Hematopoietic multipotent progenitor cell treated with erythropoietin and hydrocortisone succinate and interleukin-3 and kit ligand, for 6 days (in vitro differentiated cells): Measurements from ENCODE around the gene JMJD8.
A peak's percentile ranks its signal among the peaks of the same experiment; 100 is the strongest.

Experiments
- DNase-seq: peaks from one replicate; pipeline ENCODE4 v3.0.0-alpha.2; 2015

JMJD8 gene

DNA sequence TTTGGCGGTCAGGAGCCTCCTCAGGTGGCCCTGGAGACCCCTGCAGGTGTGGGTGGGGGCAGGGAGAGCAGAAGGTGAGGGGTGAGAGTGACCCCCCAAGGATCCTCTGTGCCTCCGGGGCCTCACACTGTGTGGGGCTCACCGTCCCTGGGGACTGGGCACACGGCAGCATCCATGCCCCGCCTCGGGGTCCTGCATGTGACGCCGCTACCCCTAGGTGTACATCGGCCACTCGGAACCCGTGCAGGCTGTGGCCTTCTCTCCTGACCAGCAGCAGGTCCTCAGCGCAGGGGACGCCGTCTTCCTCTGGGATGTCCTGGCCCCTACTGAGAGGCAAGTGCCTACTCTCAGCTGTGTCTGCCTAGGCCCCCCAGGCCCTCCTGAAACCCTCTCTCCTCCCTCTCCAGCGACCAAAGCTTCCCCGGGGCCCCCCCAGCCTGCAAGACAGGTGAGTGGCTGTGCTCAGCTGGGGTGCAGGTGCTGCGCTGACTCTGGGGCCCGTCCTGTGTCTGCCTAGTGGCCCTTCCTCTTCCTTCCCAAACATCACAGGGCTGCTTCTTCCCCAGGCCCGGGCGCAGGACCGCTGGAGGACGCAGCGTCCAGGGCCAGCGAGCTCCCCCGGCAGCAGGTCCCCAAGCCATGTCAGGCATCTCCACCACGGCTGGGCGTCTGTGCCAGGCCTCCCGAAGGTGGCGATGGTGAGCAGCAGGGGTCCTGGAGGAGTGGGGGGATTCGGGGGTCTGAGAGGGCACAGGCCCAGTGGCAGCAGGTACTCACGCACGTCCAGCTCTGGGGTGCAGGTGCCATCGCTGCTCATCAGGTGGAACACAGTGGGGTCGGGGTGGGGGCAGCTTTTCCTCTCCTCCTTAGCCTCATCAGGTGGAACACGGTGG is 25.2 kb downstream of the JMJD8 start:
- no peak for DNase-seq

GRCh38 chr16:657487-657886 is 26.6 kb downstream of the JMJD8 start:
- no peak for DNase-seq

- DNase-seq, result no peak
Observed at GRCh38 chr16:654034-654433, 30.1 kb downstream of the JMJD8 start.

DNA sequence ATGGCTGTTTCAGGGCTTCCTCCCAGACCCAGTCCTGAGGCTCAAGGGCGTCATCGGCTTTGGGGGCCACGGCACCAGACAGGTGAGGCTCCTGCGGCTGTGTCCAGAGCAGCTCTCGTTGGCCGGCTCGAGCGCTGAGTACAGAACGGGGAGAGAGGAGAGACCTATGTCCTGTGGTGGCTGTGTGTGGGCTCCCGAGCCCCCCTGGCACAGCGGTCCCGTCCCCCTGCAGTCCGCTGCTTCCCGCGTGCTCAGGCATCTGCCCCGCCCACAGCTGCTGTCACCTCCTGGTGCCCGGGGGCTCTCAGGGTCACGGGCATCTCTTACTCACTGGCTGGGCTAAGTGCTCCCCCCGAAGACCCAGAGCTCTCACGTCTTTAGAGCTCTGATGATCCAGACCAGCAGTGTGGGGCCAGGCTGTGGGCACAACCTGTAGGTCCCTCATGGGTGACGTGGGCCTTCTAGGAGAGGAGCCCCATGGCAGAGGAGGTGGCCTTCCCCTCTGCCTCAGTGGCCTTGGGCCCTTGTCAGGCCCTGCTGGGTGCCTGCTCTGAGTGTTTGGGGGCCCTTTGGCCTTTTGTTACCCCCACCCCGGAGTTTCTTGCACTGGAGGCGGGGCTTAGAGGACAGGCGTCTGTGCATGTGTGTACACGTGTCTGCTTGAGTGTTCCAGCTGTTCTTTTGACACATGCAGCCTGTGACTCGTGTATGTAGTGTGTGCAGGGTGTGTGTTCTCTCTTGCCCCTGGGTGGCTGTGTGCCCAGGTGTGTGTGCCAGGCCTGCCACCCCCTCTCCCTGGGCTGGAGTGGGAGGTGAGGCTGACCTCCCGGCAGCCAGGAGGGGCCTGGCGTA is 31.5 kb downstream of the JMJD8 start:
- no peak for DNase-seq

GRCh38 chr16:651844-652243 is 32.3 kb downstream of the JMJD8 start:
- no peak for DNase-seq

- DNase-seq, result peak; percentile 60
Observed at GRCh38 chr16:649631-650030, 34.5 kb downstream of the JMJD8 start.

- peak; percentile 96 for DNase-seq
Observed at GRCh38 chr16:648781-649589, 35.1 kb downstream of the JMJD8 start, which contains the start of gene WDR90. WDR90 (plus strand) TSS chr16:649365; CDS start chr16:649417, 52 bp downstream.

DNA sequence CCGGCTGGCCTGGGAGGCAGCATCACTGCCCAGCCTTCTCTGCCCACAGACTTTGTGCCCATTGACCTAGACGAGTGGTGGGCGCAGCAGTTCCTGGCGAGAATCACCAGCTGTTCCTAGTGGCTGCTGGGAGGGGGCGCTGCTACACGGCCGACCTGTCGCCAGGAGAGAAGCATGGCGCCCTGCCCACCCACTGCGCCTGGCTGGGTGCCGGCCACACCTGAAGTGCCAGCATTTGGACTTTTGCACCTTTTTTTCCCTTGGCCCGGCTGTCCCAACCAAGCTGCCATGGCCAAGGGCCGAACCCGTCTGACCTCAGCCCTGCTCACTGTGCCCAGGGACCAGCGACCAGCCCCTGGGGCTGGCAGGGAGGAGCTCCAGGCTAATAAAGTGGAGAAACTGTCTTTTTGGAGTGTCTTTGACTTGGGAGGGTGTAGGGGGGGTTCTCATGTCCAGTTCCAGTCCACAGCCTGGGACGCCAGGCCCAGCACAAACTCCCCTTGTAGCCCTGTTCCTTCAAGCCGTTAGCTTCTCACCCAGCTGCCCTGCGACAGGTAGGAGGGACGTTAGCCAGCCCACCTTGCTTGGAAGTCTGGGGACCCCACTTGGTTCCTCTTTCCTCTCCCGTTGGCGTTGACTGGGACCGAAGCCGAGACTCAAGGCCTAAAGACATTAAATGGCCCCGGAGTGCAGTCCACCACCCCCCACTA is 35.9 kb downstream of the JMJD8 start:
- peak; percentile 78 for DNase-seq

DNA sequence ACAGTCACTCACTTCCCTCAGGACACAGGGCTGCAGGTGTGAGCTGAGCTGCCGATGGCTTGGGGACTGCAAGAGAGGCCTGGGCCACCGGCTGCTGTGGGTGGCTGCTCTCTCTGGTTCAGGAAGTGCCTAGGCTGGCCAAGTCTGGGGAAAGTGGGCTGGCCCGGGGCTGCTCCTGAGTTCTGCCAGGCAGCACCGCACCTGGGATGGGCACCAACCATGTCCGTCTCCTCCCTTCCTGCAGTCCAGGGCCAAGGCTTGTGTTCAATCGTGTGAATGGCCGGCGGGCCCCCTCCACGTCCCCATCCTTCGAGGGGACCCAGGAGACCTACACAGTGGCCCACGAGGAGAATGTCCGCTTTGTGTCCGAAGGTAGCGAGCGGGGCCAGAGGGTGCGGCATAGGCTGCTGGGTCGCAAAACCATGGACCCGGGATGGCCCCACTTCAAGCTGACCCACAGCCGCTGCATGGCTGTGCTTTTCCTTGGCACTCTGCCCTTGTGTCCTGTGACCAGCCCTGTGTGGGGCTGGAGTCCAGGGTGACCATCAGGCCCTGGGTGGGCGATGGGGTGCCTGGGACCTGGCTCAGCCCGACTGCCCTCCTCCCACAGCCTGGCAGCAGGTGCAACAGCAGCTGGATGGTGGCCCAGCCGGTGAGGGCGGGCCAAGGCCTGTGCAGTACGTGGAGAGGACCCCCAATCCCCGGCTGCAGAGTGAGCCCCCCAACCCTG is 36.8 kb downstream of the JMJD8 start:
- DNase-seq, result no peak

DNA sequence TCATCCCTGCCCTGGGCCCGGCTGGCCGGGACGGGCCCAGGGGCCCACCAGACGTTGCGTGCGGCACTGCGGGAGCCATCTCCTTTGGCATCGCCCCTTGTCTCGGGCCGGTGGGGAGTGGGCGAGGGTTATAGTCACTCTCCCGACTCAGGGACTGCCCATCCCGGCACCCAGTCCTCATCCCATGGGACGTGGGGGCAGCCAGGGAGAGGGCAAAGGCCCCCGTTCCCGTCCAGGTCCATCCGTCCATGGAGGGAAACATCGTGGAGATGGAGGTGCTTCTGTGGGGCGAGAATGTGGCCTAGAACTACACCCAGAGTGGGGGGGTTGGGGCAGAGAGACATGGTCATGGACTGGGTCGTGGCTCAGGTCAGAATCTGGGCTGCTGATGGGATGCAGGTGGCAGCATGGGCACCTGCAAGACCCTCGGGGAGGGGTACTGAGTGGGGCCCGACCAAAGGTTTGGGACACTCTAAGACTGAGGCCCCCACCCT is 37.4 kb downstream of the JMJD8 start:
- no peak for DNase-seq

DNA sequence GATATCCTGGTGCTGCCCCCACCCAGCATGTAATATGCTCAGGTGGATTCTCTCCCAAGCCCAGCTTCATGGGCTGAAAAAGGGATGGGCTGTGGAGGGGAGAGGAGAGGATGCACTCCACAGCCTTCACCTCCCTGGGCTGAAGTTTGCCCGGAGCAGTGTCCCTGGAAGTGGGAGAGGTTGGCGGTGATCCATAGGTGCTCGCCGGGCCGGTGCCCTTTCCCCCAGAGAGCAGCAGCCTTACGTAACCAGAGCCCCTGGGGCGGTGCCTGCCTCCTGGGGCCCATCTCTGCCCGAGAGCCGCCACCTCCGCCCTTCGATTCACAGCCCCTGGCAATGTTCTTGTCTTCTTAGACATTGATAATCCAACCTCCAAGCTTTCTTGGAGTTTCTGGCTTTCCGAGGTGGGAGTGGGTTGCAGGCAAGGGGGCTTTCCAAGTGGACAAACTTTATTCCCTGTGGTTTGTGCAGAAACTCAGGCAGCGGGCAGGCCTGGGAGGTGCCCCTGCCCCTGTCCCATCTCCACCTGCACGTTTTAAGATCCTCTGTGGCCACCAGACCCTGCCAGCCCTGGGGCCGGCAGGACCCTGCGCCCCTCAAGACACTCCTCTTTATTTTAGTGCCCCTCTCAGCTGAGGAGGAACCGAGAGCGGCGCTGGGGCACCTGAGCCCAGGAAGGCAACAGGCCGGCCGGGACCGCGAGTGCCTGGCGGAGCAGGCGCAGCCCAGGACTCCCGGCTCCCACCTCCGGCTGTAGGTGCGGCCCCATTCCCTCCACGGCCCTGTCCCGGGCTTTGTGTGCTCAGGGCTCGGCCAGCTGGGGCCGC is 38.1 kb downstream of the JMJD8 start:
- no peak for DNase-seq

GRCh38 chr16:644556-644955 is 39.6 kb downstream of the JMJD8 start:
- no peak for DNase-seq

- DNase-seq, result no peak
Observed at GRCh38 chr16:643050-643368, 41.1 kb downstream of the JMJD8 start.

GRCh38 chr16:642189-643049 is 41.7 kb downstream of the JMJD8 start:
- peak; percentile 69 for DNase-seq

GRCh38 chr16:641326-642188 is 42.6 kb downstream of the JMJD8 start, which contains the start of gene MCRIP2:
MCRIP2 (plus strand) TSS chr16:641828; CDS start chr16:641992, 164 bp downstream.
- peak; percentile 91 for DNase-seq

DNA sequence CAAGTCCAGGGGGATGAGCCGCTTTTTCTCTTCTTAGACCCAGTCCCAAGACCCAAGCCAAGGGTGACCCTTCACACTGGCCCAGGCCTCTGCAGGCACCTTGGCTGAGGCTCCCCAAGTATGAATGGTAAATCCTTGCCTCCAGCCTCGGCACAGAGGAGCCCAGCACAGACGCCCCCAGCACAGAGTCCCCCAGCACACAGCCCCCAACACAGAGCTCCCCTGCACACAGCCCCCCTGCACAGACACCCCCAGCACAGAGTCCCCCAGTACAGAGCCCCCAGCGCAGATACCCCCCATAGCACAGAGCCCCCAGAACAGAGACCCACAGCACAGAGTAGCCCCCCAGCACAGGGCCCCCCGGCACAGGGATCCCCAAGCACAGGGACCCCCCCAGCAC is 43.5 kb downstream of the JMJD8 start:
- no peak for DNase-seq

DNA sequence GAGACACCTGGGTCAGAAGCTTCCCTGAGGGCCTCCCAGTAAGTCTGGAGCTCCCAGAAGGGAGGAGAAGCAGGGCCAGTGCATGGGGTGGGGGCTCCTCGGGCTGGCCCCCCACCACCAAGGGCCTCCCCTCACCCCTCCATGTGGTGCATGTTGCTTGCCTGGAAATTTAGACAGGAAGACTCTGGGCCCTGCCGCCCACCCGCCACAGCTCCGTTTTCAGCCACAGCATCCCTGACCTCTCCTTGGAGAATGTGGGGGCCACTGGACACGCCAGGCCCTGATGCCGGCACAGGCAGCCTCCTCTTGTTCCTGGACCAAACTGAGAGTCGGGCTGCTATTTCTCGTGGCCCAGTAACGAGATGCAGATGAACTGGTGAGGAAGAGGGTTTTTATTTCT is 45.3 kb downstream of the JMJD8 start:
- DNase-seq, result no peak

DNA sequence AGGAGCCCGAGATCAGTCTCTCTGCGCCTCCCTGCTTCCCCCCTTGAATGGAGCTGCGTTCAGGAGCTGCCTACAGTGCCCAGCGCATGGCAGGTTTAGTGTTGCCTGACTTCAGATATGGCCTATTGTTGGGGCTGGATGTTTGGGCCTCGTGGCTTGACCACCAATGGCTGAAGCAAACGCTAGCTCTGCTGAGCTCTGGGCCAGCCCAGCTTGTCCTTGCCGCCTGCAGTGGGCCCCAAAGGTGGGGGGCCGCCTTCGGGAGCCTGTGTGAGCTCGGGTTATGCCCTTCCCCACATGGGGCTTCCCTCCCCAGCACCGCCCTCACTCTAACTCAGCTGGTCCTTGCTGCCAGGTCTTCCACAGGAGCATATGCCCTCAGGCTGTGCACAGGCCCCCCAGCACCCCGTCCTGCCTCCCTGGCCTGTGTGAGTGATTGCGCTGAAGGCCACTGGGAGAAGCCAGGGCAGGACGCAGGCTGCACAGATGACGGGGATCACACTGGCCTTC is 46.0 kb downstream of the JMJD8 start:
- DNase-seq, result no peak
